ENCODE measurements around the gene PPP4R4.

PPP4R4 gene

DNA sequence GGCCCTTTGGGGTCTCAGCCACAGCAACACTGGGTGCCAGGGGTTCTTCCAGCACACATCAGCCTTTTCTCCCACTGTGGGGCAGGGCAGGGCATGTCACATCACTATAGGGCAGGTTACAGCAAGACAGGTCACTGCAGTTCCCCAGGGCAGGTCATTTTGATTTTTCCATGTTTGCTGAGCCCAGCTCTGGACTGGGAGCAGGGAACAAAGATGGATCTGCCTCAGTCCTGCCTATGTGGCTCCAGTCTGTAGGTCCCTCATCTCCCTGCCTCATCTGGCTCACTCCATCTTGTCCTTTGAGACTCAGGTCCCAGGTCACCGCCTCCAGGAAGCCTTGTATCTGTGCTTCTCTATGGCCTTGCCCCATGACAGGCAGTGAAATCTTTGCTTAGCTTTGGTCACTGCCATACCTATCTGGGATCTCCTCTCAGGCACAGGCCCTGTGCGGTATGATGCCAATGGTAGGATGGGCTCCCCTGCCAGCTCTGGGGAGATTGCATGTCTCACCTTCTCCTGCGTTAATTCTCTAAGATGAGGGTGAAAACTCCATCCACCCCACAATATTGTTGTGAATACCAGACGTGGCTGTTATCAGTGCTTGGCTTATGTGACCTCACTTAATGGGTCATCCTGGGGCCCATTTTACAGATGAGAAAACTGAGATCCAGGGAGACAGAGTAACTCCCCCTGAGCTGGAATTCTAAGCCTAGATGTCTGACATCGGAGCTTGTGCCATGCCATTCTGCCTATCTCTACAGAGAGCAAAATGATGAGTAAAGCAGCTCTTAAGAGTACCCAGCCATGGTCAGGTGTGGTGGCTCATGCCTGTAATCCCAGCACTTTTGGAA is 147.5 kb downstream of the PPP4R4 start:
- Histone ChIP-seq H3K4me1 (ENCODE audit: control insufficient read depth in 1 of 2, insufficient read depth in 1 of 2, low read depth in 1 of 2, low read length in 1 of 2) (no peaks in the 10 kb centered on the region), H3K36me3 (no peaks in the 10 kb centered on the region), H3K27ac (no peak overlapping the region), H3K4me3 (ENCODE audit: low read depth in 1 of 2, low read length in 1 of 2) (no peak overlapping the region), H3K27me3 (peaks cover 14% of the 10 kb centered on the region), H3K9me3 (no peaks in the 10 kb centered on the region)
- TF ChIP-seq, protein P1, sequence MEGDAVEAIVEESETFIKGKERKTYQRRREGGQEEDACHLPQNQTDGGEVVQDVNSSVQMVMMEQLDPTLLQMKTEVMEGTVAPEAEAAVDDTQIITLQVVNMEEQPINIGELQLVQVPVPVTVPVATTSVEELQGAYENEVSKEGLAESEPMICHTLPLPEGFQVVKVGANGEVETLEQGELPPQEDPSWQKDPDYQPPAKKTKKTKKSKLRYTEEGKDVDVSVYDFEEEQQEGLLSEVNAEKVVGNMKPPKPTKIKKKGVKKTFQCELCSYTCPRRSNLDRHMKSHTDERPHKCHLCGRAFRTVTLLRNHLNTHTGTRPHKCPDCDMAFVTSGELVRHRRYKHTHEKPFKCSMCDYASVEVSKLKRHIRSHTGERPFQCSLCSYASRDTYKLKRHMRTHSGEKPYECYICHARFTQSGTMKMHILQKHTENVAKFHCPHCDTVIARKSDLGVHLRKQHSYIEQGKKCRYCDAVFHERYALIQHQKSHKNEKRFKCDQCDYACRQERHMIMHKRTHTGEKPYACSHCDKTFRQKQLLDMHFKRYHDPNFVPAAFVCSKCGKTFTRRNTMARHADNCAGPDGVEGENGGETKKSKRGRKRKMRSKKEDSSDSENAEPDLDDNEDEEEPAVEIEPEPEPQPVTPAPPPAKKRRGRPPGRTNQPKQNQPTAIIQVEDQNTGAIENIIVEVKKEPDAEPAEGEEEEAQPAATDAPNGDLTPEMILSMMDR (IDR thresholded peaks at IDR 0.05), result no peak

DNA sequence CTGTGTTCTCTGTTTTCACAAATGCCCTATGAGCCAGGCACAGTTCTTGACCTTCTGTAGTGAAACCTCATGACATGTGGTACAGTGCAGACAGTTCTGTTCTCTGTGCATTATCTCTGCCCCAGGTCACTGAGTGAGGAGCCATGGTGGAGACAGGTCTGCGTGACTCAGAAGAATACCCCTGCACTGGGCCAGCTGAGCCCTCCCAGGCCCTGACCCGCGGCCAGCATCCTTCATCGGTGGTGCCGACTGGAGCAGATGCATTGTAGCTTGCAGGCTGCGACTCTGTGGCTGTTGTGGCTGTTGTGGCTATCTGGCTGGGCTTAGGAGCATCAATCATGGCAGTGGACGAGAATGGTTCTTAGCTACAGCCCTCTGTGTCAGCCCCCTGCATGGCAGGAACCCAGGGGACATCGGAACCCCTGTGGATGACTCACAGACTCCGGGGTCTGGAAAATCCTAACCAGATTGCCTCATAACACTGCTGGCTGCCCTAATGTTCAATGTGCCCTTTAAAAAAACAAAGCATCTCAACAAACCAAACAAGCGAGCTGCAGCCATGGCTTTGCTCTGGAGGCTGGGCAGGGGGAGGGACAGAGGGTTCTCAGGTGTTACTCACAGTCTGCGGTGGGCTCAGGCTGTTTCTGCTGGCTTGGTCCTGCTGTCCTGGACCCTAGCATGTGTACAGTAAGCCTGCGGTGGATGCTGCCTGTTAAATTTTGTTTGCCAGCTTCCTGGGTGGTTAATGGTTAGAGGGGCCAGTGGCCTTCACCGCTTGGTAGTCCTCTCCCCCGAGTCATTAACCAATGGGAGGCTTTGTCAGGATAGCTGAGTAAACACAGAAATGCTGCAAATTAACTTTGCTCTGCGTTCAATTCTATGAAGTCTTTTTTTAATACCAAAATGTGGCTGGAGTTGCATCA is 148.8 kb downstream of the PPP4R4 start, which contains the start of gene SERPINA6:
TSS of gene SERPINA6 (minus strand) at position 689 of the 923 bp plus-strand sequence. CDS start 8,688 bp downstream, outside the sequence.
- Histone ChIP-seq H3K4me3 (ENCODE audit: low read depth in 1 of 2, low read length in 1 of 2) (no peak within 1 kb of the TSS), H3K27ac (no peak within 1 kb of the TSS), H3K9me3 (no peaks in the 10 kb centered on the region), H3K27me3 (peaks cover 8% of the 10 kb centered on the region), H3K4me1 (ENCODE audit: control insufficient read depth in 1 of 2, insufficient read depth in 1 of 2, low read depth in 1 of 2, low read length in 1 of 2) (no peaks in the 10 kb centered on the region), H3K36me3 (no peaks in the 10 kb centered on the region)
- TF ChIP-seq, protein P1 (IDR thresholded peaks at IDR 0.05), result no peak

DNA sequence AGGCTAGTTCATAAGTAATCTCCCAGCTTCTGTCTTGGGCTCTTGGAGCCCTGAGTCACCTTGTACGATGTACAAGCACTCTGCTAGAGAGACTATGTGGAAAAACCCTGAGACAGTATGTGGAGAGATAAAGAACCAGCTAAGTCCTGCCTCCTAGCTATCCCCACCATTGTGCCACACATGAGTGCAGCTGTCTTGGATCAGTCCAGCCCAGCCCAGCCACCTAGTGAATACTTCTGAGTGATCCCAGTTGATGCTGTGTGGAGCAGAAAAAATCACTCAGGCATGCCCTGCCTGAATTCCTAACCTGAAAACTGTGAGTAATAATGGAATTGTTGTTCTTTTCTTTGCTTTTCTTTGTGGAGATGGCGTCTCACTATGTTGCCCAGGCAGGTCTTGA is 154.1 kb downstream of the PPP4R4 start:
- Histone ChIP-seq H3K9me3 (no peaks in the 10 kb centered on the region), H3K4me3 (ENCODE audit: low read depth in 1 of 2, low read length in 1 of 2) (no peak overlapping the region), H3K27ac (no peak overlapping the region), H3K27me3 (peaks cover 31% of the 10 kb centered on the region), H3K4me1 (ENCODE audit: control insufficient read depth in 1 of 2, insufficient read depth in 1 of 2, low read depth in 1 of 2, low read length in 1 of 2) (no peaks in the 10 kb centered on the region), H3K36me3 (no peaks in the 10 kb centered on the region)
- TF ChIP-seq, protein P1 (IDR thresholded peaks at IDR 0.05), result no peak
